Measurements from ENCODE around the gene KRTAP9-1. TPM values are rescaled to one million over a fixed set of nuclear protein-coding genes. Genes with fewer than 3 reads are reported as not detected.

The KRTAP9-1 gene
- total and polyA plus RNA-seq, 2 experiments from 2014 or later, result not detected

- H3K36me3 Mint-ChIP-seq (ENCODE audit: low read depth), result no peaks in the 10 kb centered on the region
- no peak overlapping the region for H2AFZ ChIP-seq
- no peak overlapping the region for H3K4me3 Mint-ChIP-seq
- H3K9me3 Mint-ChIP-seq, result no peaks in the 10 kb centered on the region
- H3F3A ChIP-seq (replicated peaks; ENCODE audit: low read depth), result no peaks in the 10 kb centered on the region
- no peaks in the 10 kb centered on the region for H3K4me1 Mint-ChIP-seq
- no peaks in the 10 kb centered on the region for H3K4me1 ChIP-seq (ENCODE audit: insufficient read depth)
- no peaks in the 10 kb centered on the region for H3K36me3 ChIP-seq (ENCODE audit: insufficient read depth)
- H3K4me3 ChIP-seq, result no peak overlapping the region
- TF ChIP-seq REST (IDR thresholded peaks at IDR 0.05; ENCODE audit: unreplicated experiment) (no peak), STAT1 (IDR thresholded peaks at IDR 0.05; ENCODE audit: unreplicated experiment) (no peak), ZNF331 (CRISPR knock-in tag; IDR thresholded peaks at IDR 0.05; ENCODE audit: low read depth) (no peak), NANOG (IDR thresholded peaks at IDR 0.05; ENCODE audit: borderline replicate concordance) (no peak), CREB1 (CRISPR knock-in tag; IDR thresholded peaks at IDR 0.05; ENCODE audit: low read depth) (no peak), CTCF (conservative IDR thresholded peaks at IDR 0.05; ENCODE audit: low read depth in 2 of 2) (no peak), ZNF462 (CRISPR knock-in tag; IDR thresholded peaks at IDR 0.05) (no peak), ZNF114 (CRISPR knock-in tag; IDR thresholded peaks at IDR 0.05) (no peak), EZH2 (IDR thresholded peaks at IDR 0.05; ENCODE audit: low read depth, unreplicated experiment) (no peak), POLR2AphosphoS5 (IDR thresholded peaks at IDR 0.05; ENCODE audit: low read depth) (no peak), ETS1 (IDR thresholded peaks at IDR 0.05) (no peak), EZH2phosphoT487 (IDR thresholded peaks at IDR 0.05; ENCODE audit: unreplicated experiment) (no peak), JUNB (IDR thresholded peaks at IDR 0.05; ENCODE audit: unreplicated experiment) (no peak)
- H4K20me1 ChIP-seq (replicated peaks; ENCODE audit: insufficient read depth), result no peaks in the 10 kb centered on the region
- DNase-seq (ENCODE audit: low spot score) (no peak), ATAC-seq (no peak)
- no peaks in the 10 kb centered on the region for H3K27me3 ChIP-seq (ENCODE audit: insufficient read depth)
- H3K27me3 Mint-ChIP-seq (ENCODE audit: insufficient read depth, low read depth, poor library complexity), result no peaks in the 10 kb centered on the region
- no peaks in the 10 kb centered on the region for H3K9me2 ChIP-seq (ENCODE audit: insufficient read depth)
- H3K27ac Mint-ChIP-seq, result no peak overlapping the region
- no peak overlapping the region for H3K4me2 ChIP-seq
- no peaks in the 10 kb centered on the region for H3K79me2 ChIP-seq (replicated peaks; ENCODE audit: insufficient read depth)
- H3K27ac ChIP-seq (ENCODE audit: low read depth), result no peak overlapping the region
Measured at GRCh38 chr17:41230094-41230493, 40.4 kb downstream of the KRTAP9-1 start.

Data from GM23338 (cell line).